ENCODE results near the gene STK32B.
"Not testable (repeated sequence)": the region's sequence is repeated elsewhere in the genome, so short reads cannot be mapped to it uniquely, and the experiment has no call there.

Gene STK32B

GRCh38 chr4:5165420-5166369, 114.4 kb downstream of the STK32B start:
- peak; percentile 96 for DNase-seq

GRCh38 chr4:5166377-5166776, 115.1 kb downstream of the STK32B start:
- peak; percentile 20 for DNase-seq

GRCh38 chr4:5168891-5169290, 117.6 kb downstream of the STK32B start:
- no peak for DNase-seq

- not testable (repeated sequence) for DNase-seq
Measured at GRCh38 chr4:5175836-5176235, 124.6 kb downstream of the STK32B start.

GRCh38 chr4:5184606-5185005, 133.3 kb downstream of the STK32B start:
- DNase-seq = no peak

GRCh38 chr4:5185551-5185950, 134.3 kb downstream of the STK32B start:
- no peak for DNase-seq

- DNase-seq = no peak
Measured at GRCh38 chr4:5186271-5187064, 135.2 kb downstream of the STK32B start.

GRCh38 chr4:5188130-5188529, 136.8 kb downstream of the STK32B start:
- no peak for DNase-seq

- no peak for DNase-seq
Measured at GRCh38 chr4:5191831-5192230, 140.6 kb downstream of the STK32B start.

- DNase-seq = no peak
Measured at GRCh38 chr4:5192271-5192670, 141.0 kb downstream of the STK32B start.

- no peak for DNase-seq
Measured at GRCh38 chr4:5192678-5193077, 141.4 kb downstream of the STK32B start.

- DNase-seq = peak; percentile 48
Measured at GRCh38 chr4:5198656-5199541, 147.6 kb downstream of the STK32B start.

GRCh38 chr4:5199912-5200311, 148.6 kb downstream of the STK32B start:
- DNase-seq = no peak

- no peak for DNase-seq
Measured at GRCh38 chr4:5200513-5200912, 149.2 kb downstream of the STK32B start.

GRCh38 chr4:5203309-5203992, 152.2 kb downstream of the STK32B start:
- DNase-seq = no peak

- DNase-seq = no peak
Measured at GRCh38 chr4:5203993-5204310, 152.7 kb downstream of the STK32B start.

GRCh38 chr4:5204781-5205180, 153.5 kb downstream of the STK32B start:
- DNase-seq = peak; percentile 93

GRCh38 chr4:5206016-5206790, 154.9 kb downstream of the STK32B start:
- peak; percentile 45 for DNase-seq

- DNase-seq = no peak
Measured at GRCh38 chr4:5209862-5210261, 158.6 kb downstream of the STK32B start.

- no peak for DNase-seq
Measured at GRCh38 chr4:5211282-5211839, 160.1 kb downstream of the STK32B start.

All from NCI-H82 (cell line).